ENCODE data around the gene ARHGAP22.

ARHGAP22 gene

DNA sequence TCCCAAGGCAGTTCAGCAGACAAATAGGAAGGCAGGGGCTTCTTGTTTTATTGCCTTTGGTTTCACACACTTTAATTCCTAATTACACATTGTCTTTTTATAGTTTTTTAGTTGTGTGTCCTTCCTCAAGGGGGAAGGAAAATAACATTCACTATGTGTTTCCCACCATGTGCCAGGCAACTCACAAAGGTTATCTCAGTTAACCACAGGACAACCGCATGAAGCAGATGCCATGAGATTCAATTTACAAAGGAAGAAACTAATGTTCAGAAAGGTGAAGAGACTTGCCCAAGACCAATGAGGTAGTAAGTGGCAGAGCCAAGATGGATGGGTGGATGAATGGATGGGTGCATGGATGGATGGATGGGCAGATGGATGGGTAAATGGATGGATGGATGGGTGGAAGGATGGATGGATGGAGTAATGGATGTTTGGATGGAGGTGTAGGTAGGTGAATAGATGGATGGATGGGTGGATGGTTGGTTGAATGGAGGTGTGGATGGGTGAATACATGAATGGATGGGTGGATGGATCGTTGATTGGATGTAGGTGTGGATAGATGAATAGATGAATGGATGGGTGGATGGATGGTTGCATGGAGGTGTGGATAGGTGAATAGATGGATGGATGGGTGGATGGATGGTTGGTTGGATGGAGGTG, 77.9 kb downstream of the ARHGAP22 start:
- no peak for DNase-seq

DNA sequence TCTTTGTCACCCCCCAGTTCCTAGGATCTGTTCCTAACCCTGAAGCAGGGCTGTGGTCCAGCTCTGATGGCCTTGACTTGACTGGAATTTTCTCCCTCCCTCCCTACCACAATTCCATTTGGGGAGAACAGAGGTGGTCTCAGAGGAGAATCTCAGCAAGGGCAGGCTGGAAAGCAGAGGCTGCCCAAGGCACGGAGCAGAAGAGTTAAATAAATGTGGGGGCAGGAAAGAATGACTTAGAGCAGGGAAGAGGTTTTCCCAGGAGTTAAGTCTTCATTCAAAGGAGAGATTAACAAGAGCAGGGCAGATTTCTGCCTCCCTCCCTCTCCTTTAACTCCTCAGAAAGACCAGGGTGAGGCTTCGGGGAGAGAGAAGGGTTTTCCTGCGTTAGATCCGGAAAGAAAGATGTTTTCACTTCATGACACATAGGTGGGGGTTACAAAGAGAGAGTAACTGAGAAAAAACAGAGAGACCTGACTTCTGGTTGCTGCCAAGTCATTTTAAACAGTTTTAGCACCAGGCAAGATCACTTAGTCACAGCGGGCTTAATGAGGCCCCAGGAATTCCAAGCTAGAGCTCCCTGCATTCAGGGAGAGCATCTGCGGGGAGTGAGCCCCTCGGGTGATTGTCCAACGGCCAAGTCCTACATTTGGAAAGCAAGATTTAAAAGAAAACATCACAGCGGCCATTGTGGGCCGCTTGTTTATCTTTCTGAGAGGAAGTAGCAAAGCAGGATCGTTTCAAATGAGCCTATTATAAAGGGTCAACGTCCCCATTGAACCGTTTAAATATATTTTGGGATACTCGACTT, 78.7 kb downstream of the ARHGAP22 start:
- DNase-seq = no peak

DNA sequence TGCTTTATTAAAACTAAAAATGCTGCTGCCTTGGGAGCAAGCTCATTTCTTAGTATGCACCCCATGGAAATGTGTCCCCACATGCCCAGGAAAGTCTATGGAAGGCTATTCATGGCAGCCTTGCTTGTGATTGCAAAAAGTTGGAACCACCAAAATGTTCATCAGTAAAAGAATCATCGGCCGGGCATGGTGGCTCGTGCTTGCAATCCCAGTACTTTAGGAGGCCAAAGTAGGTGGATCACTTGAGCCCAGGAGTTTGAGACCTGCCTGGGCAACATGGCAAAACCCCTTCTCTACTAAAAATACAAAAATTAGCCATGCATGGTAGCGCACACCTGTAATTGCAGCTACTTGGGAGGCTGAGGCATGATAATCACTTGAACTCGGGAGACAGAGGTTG, 79.8 kb downstream of the ARHGAP22 start:
- DNase-seq = no peak

DNA sequence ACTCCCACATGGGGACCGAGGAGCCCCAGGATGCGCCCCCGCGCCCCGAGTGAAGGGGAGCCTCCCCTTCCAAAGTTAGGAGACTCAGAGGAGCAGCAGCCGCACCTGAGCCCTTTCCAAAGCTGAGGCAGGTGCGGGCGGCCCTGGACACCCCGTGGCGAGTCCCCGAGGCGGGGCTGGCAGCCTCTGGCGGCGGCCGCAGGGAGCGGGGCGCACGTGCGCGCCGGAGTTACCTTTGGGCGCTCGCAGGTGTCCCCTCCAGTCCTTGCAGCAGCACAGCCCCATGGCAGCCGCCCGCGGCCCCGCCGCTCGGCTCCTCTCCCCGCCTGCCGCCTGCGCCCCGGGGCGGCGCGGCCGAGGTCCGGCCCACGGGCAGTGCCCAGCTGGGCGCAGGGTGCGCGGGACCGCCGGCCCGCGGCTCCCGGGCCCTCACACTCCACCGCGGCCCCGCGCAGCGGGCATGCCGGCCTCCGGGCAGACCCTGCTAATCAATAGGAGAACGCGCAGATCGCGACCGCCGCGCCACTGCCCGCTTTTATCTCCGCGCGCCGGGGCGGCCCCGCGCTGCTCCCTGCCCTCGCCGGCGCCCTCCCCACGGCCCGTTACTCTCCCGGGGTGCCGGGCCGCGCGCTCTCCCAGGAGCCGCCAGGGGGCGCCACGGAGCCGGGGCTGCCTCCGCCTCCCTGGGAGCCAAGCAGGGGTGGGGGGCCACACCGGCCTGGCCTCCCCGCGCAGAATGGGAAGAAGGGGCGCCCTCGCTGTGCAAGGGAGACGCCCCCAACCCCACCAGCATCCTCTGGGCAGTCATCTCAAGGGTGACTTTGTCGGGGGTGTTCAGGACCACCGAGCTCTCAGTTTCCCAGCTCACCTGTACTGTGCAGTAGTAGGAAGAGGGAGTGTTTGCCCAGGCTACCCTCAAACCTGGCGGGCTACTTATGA, 80.8 kb downstream of the ARHGAP22 start:
- DNase-seq = no peak

DNA sequence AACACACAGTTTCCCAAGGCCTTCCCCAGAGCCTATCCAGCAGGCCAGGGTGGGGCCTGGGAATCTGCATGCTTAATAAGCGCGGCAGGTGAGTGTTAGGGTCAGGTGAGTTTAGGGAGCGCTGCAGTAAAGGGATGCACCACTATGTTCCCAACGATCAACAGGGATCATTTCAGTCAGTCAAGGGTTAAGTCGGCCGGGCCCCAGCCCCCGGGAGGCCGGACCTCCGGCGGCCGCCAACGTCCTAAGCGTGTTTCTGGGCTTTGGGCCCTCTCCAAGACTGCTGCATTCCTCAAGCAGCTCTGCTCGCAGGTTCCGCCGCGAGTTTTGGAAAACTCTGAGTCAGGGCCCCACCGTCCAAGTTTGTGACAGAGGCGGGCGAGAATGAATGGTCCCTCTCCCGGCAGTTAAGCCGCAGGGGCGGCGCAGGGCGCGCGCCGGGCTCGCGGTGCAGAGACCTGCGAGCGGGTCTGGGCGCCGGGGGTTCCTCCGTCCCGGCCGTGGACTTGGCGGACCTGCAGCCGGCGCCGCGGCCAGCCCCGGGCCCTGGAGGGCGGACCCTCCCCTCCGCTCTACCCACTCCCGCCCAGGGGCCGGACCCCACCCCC, 81.6 kb downstream of the ARHGAP22 start:
- no peak for DNase-seq

DNA sequence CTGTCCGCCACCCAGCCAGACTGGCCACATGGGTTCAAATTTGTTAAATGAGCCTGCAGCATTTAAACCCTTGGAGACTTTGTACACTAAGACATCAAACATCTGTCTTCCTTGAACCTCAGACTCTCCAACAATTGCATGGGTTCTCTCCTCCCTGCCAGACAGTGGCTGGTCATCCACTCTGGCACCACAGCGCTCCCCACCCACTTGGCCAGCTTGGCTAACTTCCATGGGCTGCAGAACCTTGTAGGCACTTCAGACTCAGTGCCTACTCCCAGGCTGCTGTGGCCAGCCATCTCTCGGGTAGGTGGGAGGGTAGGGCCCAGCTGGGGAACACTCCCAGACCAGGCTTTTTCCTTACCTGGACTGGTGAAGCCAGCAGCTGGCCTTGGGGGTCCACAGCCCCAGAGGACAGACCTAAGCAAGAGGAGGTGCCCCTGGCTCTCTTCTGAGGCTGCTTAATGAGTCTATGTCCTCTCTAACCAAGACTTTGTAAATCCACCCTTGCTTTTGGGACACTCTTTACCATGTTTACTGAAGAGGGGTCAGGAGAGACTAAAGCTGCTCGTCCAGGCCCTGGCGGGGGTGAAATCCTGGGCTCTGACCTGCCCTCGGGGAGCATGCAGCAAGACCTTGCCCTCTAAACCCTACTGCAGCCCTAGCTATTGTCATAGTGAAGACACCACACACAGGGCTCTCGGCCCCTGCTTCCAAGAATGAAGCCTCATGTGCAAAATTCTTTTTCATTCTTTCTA, 82.7 kb downstream of the ARHGAP22 start:
- DNase-seq = no peak

DNA sequence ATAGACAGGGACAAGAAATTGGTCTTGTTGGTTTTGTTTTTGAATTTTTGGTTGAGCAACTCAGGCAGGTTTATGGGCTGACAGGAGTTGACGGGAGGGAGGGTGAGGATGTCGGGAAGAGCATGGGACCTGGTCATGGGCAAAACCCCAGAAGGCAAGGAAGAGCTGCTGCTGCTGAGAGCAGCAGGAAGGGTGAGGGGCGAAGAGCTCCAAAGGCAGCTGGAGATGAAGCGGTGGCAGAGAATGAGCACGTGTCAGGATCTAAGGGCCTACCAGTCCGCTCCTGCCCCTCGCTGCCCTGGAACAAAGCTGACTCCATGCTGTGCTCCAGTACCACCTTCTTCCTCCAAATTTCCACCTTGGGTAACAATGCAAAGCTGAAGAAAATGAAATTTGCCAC, 84.3 kb downstream of the ARHGAP22 start:
- no peak for DNase-seq

DNA sequence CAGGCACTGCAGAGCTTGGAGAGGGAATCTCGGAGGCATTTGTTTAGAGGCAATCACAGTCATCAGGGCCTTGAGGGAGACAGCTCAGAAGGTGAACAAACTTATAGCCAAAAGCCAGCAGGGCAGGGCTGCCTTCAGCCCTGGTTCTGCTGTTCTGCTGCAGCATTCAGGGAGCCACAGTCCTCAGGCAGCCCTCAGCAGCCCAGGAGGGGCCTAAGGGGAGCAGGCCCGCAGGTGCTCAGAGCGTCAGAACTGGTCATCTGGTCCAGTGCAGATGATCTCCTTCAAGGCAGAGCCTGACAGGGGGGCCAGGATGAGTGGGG, 84.7 kb downstream of the ARHGAP22 start:
- DNase-seq = no peak

DNA sequence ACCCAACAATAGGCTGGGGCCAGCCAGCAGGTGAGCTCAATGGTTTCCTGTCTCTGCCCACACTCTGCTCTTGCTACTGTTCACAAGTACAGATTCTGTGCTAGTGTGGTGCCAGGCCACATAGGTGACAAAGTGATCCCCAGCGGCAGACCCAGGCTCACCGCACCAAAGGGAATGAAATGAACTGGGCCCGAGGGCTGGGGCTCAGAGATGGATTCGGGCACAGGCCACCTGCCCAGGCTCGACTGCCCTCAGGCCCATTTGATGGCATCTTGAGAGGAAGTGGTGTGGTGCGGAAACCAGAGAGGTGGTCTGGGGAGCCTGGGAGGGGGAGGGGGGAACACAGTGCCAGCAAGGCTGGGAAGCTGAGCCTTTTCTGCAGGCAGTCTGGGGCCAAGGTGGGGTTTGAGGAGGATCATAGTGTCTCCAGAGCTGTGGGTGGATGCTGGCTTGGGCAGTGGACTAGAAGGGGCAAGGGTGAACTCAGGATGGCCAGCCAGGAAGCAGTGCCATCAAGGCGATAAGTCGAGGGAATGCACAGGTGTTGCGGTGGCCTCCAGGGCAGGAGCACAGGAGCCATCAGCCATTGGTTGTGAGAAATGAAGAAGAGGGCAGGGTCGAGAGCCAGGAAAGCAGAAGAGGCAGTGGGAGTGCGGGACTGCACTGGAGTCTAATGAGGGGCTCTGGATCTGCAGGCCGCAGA, 85.2 kb downstream of the ARHGAP22 start:
- DNase-seq = no peak

DNA sequence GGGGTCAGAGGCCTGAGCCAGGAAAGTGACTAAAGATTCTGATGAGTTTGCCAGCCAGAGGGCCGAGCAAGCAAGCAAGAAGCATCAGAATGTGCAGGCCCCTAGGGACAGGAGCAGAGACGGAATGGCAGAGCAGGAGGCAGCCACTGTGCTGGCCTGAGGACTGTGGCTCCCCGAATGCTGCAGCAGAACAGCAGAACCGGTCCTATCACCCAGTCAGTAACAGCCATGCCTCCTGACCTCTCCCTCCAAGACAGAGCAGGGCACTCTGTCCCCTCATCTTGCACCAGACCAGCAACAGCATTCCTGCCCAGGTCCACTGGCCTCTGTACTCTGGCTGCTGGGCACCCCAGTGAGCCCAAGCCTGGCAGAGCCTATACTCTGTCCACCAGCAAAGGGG, 85.9 kb downstream of the ARHGAP22 start:
- no peak for DNase-seq

DNA sequence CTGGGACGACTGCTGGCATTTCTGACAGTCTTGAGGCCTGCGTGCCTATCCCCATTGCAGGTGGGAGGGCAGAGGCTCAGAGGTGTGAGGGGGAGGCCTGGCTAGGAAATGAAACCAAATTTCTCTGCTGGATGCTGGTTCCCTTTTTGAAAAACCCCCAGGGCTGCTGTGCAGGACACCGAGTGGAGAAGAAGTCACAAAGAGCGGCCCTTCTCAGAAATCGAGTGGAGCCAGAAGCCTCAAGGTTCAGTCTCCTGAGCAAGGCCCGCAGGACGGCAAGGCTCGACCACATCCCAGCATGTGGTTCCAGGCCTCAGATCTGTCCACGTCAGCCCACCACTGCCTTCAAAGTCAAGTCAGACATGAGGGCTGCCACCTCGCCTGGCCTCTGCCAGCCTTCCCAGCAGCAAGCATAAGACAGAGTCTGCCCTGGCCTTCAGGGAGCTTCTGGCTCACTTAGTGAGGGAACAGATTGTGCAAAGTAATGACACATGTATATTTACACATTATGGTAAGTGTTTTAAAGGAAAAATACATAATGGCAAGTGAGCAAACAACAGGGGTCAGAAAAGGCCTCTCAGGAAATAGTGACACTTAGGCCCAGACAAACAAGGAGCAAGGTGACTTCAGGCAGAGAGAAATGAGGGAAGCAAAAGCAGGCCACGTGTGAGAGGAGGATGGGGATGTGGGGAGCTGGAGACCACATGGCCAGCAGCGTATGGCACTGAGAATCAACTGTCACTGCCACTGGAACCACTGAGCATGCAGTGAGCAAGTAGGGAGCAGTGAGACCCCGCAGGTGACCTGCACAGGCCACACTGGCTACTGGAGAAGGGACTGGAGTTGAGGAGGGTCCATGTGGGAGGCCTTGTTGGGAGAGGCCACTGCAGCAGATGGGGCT, 86.7 kb downstream of the ARHGAP22 start:
- no peak for DNase-seq

DNA sequence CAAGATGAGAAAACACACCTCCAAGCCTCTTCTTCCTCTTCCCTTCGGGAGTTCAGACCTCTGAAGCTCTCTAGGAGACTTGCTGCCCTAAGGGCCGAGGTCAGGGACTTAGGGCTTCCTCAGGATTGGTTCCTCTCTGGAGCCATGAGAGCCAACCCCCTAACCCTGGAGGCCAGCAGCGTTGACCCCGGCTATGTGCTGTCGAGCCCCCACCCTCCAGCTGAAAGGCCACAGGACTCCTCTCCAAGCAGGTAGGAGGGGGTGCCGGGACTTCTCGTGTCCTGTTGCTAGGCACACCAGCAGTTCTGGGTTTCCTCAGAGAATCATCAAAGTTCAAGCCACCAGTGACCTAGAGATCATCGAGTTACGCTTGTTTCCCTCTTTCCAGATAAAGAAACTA, 87.4 kb downstream of the ARHGAP22 start:
- DNase-seq = no peak

DNA sequence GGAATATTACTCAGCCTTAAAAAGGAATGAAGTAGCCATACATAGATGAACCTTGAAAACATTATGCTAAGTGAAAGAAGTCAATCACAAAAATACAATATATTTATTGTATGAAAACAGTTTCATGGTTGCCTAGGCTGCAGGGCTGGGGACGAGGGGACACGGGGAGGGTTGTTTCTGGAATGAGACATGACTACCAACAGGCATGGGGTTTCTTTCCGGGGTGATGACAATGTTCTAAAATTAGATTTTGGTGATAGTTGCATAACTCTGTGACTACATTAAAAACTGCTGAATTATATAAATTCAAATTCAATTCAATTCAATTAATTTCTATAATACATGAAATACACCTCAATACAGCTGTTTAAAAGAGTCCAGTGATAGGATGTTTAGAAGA, 88.0 kb downstream of the ARHGAP22 start:
- no peak for DNase-seq

DNA sequence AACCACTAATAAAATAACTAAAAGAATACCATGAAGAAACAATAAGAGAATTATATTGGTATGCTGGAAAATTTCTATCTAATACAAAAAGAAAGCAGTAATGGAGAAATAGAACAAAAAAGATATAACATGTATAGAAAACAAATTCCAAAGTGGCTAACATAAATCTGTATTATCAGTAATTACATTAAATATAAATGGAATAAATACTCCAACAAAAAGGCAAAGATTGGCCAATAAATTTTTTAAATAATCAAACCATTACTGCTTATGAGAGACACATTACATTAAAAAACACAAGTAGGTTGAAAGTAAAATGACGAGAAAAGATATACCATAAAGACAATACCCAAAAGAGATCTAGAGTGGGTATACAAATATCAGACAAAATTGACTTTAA, 90.0 kb downstream of the ARHGAP22 start:
- no peak for DNase-seq

DNA sequence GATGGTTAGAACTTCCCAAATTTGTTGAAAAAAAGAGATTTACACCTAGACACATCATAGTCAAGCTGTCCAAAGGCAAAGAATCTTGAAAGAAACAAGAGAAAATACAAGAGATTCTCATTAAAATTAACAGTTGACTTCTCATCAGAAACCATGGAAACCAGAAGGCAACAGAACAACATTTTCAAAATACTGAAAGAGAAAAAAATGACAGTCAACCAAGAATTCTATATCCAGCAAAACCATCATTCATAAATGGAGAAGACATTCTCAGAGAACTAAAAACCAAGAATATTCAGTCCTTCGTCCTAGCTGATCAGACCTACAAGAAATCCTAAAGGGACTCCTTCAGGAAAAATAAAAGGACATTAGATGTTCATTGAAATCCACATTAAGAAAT, 90.6 kb downstream of the ARHGAP22 start:
- DNase-seq = no peak

DNA sequence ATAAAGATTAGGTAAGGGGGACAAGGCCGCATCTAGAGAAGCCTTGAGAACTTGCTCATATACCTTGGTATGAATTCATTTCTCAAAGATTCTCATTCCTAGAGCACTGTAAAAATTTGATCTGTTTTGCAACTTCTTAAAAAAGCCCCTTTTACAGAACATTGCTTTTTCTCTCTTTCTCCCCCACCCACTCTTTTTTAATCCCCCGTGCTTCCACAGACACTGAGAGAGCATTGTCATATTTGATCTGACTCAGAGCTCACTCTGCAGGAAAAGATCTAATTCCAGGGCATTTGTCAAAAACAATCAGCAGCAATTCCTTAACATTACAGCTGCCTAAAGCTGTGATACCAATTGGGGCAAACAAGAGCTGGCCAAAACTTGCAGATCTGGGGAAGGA, 92.0 kb downstream of the ARHGAP22 start:
- no peak for DNase-seq

DNA sequence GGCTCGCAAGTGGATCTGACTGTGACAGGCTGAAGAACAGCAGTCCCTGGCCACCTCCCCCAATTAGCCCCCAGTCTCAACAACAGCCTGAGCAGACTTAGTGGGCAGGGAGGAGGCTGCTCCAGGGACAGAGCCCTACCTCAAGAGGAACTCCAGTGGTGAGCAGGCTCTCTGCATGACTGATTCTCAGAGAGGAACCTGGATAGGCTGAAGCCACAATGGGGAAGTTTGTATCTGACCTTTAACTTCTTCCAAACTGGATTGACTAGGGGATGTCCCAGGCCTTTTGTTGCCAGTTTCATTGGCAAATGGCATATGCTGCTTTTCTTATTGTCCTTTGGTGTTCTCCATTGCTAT, 93.0 kb downstream of the ARHGAP22 start:
- no peak for DNase-seq

DNA sequence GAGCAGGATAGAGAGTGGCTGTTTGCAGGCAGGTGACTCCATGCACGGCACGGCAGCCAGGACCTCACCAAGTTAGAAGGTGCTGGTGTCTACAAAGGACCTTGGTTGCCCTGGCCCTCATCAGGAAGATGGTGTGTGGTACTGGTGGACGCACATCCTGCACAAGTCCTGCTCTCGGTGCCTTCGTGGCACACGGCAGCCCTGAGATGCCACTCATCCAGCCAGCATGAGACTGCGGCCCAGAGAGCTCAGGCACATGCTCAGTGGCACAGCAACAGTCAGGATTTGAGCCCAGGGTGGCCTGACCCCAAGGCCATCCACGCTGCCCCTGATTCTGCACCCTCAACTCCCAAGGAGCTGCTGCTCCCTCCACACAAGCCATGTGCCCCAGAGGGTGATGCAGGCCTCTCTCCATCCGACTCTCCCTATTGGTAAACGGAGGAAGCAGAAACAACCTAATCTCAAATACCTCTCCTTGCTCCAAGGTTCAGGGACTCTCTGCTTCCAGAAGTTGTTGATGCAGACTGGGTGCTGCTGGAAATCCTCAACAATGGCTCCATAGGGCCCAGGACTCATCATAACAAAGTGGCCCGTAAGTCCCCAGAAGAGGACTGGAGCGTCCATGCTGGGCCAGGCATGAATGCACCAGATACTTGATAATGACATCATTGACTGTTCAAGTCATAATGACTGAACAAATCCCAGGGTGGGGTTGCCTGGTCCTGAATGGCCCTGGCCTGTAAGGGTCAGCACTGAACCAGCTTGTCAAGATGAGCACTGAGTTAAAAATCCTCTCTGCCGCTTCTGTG, 93.6 kb downstream of the ARHGAP22 start:
- DNase-seq = no peak

DNA sequence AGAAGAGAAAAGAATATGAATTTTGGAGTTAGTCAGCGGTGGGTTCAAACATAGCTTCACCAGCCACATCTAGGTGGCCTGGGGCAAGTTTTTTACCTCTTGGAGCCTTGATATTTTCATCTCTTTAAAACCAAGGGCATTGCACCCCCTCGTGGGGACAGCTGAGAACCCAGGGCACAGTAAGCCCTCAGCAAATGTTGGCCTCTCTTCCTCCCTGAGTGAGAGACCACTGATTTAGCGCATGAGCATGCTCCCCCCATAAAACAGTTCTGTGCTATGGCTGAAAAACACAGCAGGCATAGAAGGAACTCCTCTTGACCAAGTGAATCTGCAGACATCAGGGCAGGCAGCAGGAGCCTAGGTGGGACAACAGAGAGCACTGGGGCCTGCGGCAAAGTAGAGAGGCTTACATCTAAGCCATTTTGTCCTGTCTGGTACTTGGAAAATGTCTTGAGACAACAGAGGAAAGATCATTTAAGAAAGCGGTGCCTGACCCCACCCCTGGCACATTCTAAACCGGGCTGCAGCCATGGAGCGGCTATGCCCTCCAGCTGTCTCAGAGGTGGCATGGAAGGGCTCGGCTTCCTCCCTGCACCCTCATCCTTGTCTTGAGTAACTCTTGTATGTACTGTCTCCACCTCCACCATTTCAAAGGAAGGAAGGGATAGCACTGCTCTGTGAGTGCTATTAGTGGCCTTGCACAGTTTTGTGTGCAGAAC, 94.7 kb downstream of the ARHGAP22 start:
- no peak for DNase-seq
